Panc1 (cell line): ENCODE results near the gene TMEM254. TPM values are rescaled to one million over a fixed set of nuclear protein-coding genes. Genes with fewer than 3 reads are reported as not detected.

ENCODE experiments used
- ATAC-seq: fragments of 200-7000 bp; cut with Tn5 transposase; 2 replicates; pipeline ENCODE4 v1.9.1; 2020; ENCODE audit warnings: mild to moderate bottlenecking, moderate library complexity
- BruUV-seq: library from RNA; stranded (reverse); fragments of 400-500 nt; replicated peaks from 2 replicates; lab custom pipeline; 2021; lab: Mats Ljungman, UMichigan
- CTCF ChIA-PET: fragments of 300-600 bp; sonication (Branson Sonifier 250); formaldehyde crosslinking; loops from one replicate; lab custom pipeline; 2022; ENCODE audit warnings: antibody characterized with exemption; lab: Charles Lee
- POLR2A ChIA-PET: fragments of 300-600 bp; sonication (Branson Sonifier 250); formaldehyde crosslinking; loops from one replicate; lab custom pipeline; 2022; ENCODE audit warnings: antibody characterized with exemption; lab: Charles Lee
- DNase-seq: peaks from one replicate; pipeline ENCODE4 v3.0.0-alpha.2; 2010; ENCODE audit warnings: low read depth, low spot score
- H3K27ac ChIP-seq: 2 replicates; pipeline ENCODE4 v1.5.1; 2011; ENCODE audit warnings: mild to moderate bottlenecking, low read length, inconsistent platforms
- H3K27me3 ChIP-seq: fragments of 200-500 bp; sonication (Bioruptor generic); 2 replicates; pipeline ENCODE4 v1.6.0; 2014; ENCODE audit warnings: low read length, inconsistent platforms; ENCODE audit not compliant: control insufficient read depth, insufficient read depth
- H3K36me3 ChIP-seq: fragments of 200-500 bp; sonication (Bioruptor generic); 2 replicates; pipeline ENCODE4 v1.5.1; 2014; ENCODE audit warnings: inconsistent platforms, mild to moderate bottlenecking, low read length, moderate library complexity; ENCODE audit not compliant: control insufficient read depth, insufficient read depth
- H3K4me1 ChIP-seq: 2 replicates; pipeline ENCODE4 v1.5.1; 2011; ENCODE audit warnings: inconsistent platforms, mild to moderate bottlenecking, low read length, moderate library complexity; ENCODE audit not compliant: control insufficient read depth, insufficient read depth
- H3K4me3 ChIP-seq, 2 experiments: 2 replicates each; pipeline ENCODE4 v1.5.1; 2011 to 2012; ENCODE audit warnings: low read depth in 2 of 2, low read length in 2 of 2, mild to moderate bottlenecking in 2 of 2, inconsistent platforms in 1 of 2, moderate library complexity in 1 of 2
- H3K9me3 ChIP-seq: fragments of 200-500 bp; sonication (Bioruptor generic); 2 replicates; pipeline ENCODE4 v1.5.1; 2014; ENCODE audit warnings: low read depth, mild to moderate bottlenecking, inconsistent platforms, low read length, moderate library complexity; ENCODE audit not compliant: control insufficient read depth, insufficient read depth
- POLR2AphosphoS5 ChIP-seq: IDR thresholded peaks from 2 replicates; pipeline ENCODE4 v1.6.1; 2012; ENCODE audit warnings: mild to moderate bottlenecking, low read depth, low read length, moderate library complexity
- SIN3A ChIP-seq: IDR thresholded peaks from 2 replicates; pipeline ENCODE4 v1.6.1; 2012; ENCODE audit warnings: low read depth, mild to moderate bottlenecking, low read length, moderate library complexity, borderline replicate concordance; ENCODE audit not compliant: insufficient read depth
- TCF7L2 ChIP-seq: IDR thresholded peaks from 2 replicates; pipeline ENCODE4 v1.6.1; 2011; ENCODE audit warnings: mild to moderate bottlenecking, low read depth, low read length, inconsistent platforms
- in situ Hi-C: cut with HindIII; loops from 2 replicates; pipeline ENCODE4 v1.10.0; 2016; ENCODE audit warnings: low sequenced_read_pairs, low pct_unique_long_range_greater_than_20kb
- intact Hi-C: fragments of 100-400 bp; cut with micrococcal nuclease; formaldehyde crosslinking; loops from one replicate; pipeline ENCODE4 v1.10.0; 2022; ENCODE audit not compliant: unreplicated experiment
- total RNA-seq: library from RNA; stranded (reverse); gene quantifications from one replicate; pipeline ENCODE4 v1.2.1, GENCODE V29; 2021; ENCODE audit not compliant: unreplicated experiment
- TF ChIP-seq, protein P1 (sequence below), 2 experiments: IDR thresholded peaks; 2 replicates each; pipeline ENCODE4 v1.6.1; 2011 to 2012; ENCODE audit warnings: low read depth in 2 of 2, control low read depth in 1 of 2, low read length in 1 of 2, mild to moderate bottlenecking in 1 of 2, moderate library complexity in 1 of 2; ENCODE audit not compliant: insufficient read depth in 1 of 2
- TF ChIP-seq, protein P2 (sequence below): fragments of 450-650 bp; IDR thresholded peaks from 2 replicates; pipeline ENCODE4 v1.5.1; 2017; ENCODE audit warnings: mild to moderate bottlenecking

TMEM254 gene
- total RNA-seq, 1 experiment from 2014 or later: 28.8 TPM

DNA sequence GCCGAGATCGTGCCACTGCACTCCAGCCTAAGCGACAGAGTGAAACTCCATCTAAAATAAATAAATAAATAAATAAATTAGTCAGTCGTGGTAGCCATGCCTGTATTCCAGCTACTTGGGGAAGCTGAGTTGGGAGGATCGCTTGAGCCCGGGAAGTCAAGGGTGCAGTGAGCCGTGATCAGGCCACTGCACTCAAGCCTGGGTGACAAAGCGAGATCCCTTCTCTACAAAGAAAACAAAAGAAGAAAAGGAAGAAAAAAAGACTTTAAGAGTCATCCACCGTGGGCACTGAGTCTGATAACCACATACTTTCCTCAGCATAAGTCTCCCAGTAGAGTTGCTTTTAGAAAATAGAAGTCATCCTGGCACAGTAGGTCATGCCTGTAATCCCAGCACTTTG lies 2.6 kb downstream of the TMEM254 start:
- TF ChIP-seq SIN3A: no peak
- TF ChIP-seq, protein P1, sequence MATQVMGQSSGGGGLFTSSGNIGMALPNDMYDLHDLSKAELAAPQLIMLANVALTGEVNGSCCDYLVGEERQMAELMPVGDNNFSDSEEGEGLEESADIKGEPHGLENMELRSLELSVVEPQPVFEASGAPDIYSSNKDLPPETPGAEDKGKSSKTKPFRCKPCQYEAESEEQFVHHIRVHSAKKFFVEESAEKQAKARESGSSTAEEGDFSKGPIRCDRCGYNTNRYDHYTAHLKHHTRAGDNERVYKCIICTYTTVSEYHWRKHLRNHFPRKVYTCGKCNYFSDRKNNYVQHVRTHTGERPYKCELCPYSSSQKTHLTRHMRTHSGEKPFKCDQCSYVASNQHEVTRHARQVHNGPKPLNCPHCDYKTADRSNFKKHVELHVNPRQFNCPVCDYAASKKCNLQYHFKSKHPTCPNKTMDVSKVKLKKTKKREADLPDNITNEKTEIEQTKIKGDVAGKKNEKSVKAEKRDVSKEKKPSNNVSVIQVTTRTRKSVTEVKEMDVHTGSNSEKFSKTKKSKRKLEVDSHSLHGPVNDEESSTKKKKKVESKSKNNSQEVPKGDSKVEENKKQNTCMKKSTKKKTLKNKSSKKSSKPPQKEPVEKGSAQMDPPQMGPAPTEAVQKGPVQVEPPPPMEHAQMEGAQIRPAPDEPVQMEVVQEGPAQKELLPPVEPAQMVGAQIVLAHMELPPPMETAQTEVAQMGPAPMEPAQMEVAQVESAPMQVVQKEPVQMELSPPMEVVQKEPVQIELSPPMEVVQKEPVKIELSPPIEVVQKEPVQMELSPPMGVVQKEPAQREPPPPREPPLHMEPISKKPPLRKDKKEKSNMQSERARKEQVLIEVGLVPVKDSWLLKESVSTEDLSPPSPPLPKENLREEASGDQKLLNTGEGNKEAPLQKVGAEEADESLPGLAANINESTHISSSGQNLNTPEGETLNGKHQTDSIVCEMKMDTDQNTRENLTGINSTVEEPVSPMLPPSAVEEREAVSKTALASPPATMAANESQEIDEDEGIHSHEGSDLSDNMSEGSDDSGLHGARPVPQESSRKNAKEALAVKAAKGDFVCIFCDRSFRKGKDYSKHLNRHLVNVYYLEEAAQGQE (IDR thresholded peaks at IDR 0.05; ENCODE audit: insufficient read depth in 1 of 2, low read depth in 2 of 2, low read length in 1 of 2): no peak
- TF ChIP-seq POLR2AphosphoS5: no peak
- no peak for TF ChIP-seq TCF7L2
- TF ChIP-seq, protein P2, sequence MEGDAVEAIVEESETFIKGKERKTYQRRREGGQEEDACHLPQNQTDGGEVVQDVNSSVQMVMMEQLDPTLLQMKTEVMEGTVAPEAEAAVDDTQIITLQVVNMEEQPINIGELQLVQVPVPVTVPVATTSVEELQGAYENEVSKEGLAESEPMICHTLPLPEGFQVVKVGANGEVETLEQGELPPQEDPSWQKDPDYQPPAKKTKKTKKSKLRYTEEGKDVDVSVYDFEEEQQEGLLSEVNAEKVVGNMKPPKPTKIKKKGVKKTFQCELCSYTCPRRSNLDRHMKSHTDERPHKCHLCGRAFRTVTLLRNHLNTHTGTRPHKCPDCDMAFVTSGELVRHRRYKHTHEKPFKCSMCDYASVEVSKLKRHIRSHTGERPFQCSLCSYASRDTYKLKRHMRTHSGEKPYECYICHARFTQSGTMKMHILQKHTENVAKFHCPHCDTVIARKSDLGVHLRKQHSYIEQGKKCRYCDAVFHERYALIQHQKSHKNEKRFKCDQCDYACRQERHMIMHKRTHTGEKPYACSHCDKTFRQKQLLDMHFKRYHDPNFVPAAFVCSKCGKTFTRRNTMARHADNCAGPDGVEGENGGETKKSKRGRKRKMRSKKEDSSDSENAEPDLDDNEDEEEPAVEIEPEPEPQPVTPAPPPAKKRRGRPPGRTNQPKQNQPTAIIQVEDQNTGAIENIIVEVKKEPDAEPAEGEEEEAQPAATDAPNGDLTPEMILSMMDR: no peak
- Histone ChIP-seq H3K36me3 (no peaks in the 10 kb centered on the region), H3K27ac (no peak overlapping the region), H3K27me3 (no peaks in the 10 kb centered on the region), H3K4me3 (no peak overlapping the region), H3K4me1 (no peaks in the 10 kb centered on the region; the same call in 1 of the 2 replicates), H3K9me3 (no peaks in the 10 kb centered on the region)
- ATAC-seq (no peak), DNase-seq (no peak)
- BruUV-seq: no TSS peak
- POLR2A ChIA-PET: no interaction called here
- in situ Hi-C loops: no loop called here
- intact Hi-C loops: no loop called here
- CTCF ChIA-PET: no interaction called here

DNA sequence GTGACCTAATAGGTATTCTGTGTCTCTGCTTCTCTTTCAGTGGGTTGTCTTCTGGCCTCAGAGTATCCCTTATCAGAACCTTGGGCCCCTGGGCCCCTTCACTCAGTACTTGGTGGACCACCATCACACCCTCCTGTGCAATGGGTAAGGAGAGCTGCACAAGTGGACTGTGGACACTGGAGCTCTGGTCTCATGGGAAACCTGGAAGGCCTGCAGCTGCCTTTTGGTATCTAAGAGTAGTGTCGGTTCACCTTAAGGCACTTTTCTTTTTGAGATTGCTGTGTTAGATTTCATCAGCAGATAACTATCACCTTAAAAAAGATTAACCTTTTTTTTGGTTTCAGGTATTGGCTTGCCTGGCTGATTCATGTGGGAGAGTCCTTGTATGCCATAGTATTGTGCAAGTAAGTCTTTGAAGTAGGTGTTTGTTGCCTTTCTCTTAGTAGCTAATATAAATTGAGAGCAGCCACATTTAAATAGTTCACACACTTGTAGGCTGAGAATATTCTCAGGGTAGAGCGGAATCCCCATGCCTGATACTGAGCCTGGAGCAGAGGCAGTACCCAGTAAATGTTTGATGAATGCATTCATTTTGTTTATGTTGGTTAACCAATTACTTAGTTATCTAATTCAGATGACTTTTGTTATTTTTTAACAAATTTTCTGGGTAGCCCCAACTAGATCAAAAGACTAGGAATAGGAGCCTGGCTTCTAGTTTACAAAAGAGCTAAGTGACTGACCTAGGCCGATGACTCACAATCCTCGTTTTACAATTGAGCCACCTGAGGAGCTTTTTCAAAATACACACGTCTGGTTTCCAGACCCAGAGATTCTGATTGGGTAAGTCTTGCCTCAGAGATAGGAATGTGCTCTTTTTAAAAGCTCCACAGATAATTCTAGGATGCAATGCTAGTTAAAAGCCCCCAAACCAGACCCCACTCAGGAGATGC lies 3.6 kb downstream of the TMEM254 start:
- intact Hi-C loops (no loop called here), in situ Hi-C loops (no loop called here)
- CTCF ChIA-PET: no interaction called here
- H3K27me3 ChIP-seq: no peaks in the 10 kb centered on the region
- DNase-seq: no peak
- BruUV-seq: no TSS peak
- no peak overlapping the region for H3K27ac ChIP-seq
- no peak overlapping the region for H3K4me3 ChIP-seq
- no peak for ATAC-seq
- H3K9me3 ChIP-seq: no peaks in the 10 kb centered on the region
- H3K4me1 ChIP-seq: no peaks in the 10 kb centered on the region; the same call in 1 of the 2 replicates
- no peaks in the 10 kb centered on the region for H3K36me3 ChIP-seq
- POLR2A ChIA-PET: no interaction called here
- TF ChIP-seq POLR2AphosphoS5 (no peak), TCF7L2 (no peak), SIN3A (no peak)
- TF ChIP-seq, protein P1 (IDR thresholded peaks at IDR 0.05; ENCODE audit: insufficient read depth in 1 of 2, low read depth in 2 of 2, low read length in 1 of 2): no peak
- TF ChIP-seq, protein P2: no peak
